NOMO-1 treated with dmso at 0.1 percent for 144 hours (cell line): Measurements from ENCODE around the gene TEX55.
"Not testable (repeated sequence)": the region's sequence is repeated elsewhere in the genome, so short reads cannot be mapped to it uniquely, and the experiment has no call there.

ENCODE experiments used
- DNase-seq: peaks from one replicate; lab custom pipeline; 2025; ENCODE audit not compliant: unreplicated experiment; lab: John Stamatoyannopoulos, UW

The TEX55 gene

GRCh38 chr3:119145500-119146167, at the start of gene TEX55:
TSS of gene TEX55 (plus strand) at chr3:119146165. CDS start at chr3:119146190, 25 bp downstream.
- DNase-seq, result no peak

GRCh38 chr3:119098003-119098402, 48.0 kb upstream of the TEX55 start:
- no peak for DNase-seq

- no peak for DNase-seq
These were observed 47.2 kb upstream of the TEX55 start for GRCh38 chr3:119098619-119099222.

- DNase-seq, result no peak
These were observed 46.2 kb upstream of the TEX55 start for GRCh38 chr3:119099785-119100184.

GRCh38 chr3:119104031-119104430, 41.9 kb upstream of the TEX55 start:
- DNase-seq, result no peak

GRCh38 chr3:119118330-119118729, 27.6 kb upstream of the TEX55 start:
- DNase-seq, result not testable (repeated sequence)

GRCh38 chr3:119120480-119120879, 25.5 kb upstream of the TEX55 start:
- no peak for DNase-seq

GRCh38 chr3:119122350-119122749, 23.6 kb upstream of the TEX55 start:
- no peak for DNase-seq

GRCh38 chr3:119125342-119125741, 20.6 kb upstream of the TEX55 start:
- no peak for DNase-seq

GRCh38 chr3:119125742-119126504, 20.0 kb upstream of the TEX55 start:
- no peak for DNase-seq

GRCh38 chr3:119130291-119130690, 15.7 kb upstream of the TEX55 start:
- DNase-seq, result not testable (repeated sequence)

GRCh38 chr3:119132291-119132690, 13.7 kb upstream of the TEX55 start:
- not testable (repeated sequence) for DNase-seq

- DNase-seq, result not testable (repeated sequence)
These were observed 6.6 kb upstream of the TEX55 start for GRCh38 chr3:119139360-119139759.

- DNase-seq, result no peak
These were observed 5.5 kb upstream of the TEX55 start for GRCh38 chr3:119140466-119140865.

GRCh38 chr3:119145128-119145499, 851 bp upstream of the TEX55 start:
- no peak for DNase-seq

GRCh38 chr3:119146578-119147375, 812 bp downstream of the TEX55 start:
- DNase-seq, result no peak

GRCh38 chr3:119147494-119147893, 1.5 kb downstream of the TEX55 start:
- DNase-seq, result no peak

- no peak for DNase-seq
These were observed 2.7 kb downstream of the TEX55 start for GRCh38 chr3:119148493-119149180.

GRCh38 chr3:119149484-119149883, 3.5 kb downstream of the TEX55 start:
- no peak for DNase-seq

- no peak for DNase-seq
These were observed 10.9 kb downstream of the TEX55 start for GRCh38 chr3:119156868-119157267.

GRCh38 chr3:119157971-119158370, 12.0 kb downstream of the TEX55 start:
- no peak for DNase-seq
